IMR-90 (cell line): ENCODE measurements around the gene ZC3H4. TPM values are rescaled to one million over a fixed set of nuclear protein-coding genes. Genes with fewer than 3 reads are reported as not detected.

ENCODE experiments used
- ATAC-seq: fragments of 200-7000 bp; cut with Tn5 transposase; 2 replicates; pipeline ENCODE4 v1.9.1; 2020; ENCODE audit warnings: low read depth, mild to moderate bottlenecking, moderate library complexity
- BruUV-seq: library from RNA; stranded (reverse); fragments of 400-500 nt; replicated peaks from 2 replicates; lab custom pipeline; 2021; lab: Mats Ljungman, UMichigan
- CTCF ChIA-PET: fragments of 300-600 bp; formaldehyde crosslinking; extraction: SDS; loops from one replicate; lab custom pipeline; 2021; ENCODE audit warnings: antibody characterized with exemption; lab: Yijun Ruan, JAX
- POLR2A ChIA-PET: fragments of 300-600 bp; sonication (Branson Sonifier 250); formaldehyde crosslinking; loops from one replicate; lab custom pipeline; 2022; ENCODE audit warnings: antibody characterized with exemption; ENCODE audit not compliant: unreplicated experiment; lab: Charles Lee
- DNase-seq: peaks from one replicate; pipeline ENCODE4 v3.0.0; 2013
- H2AFZ ChIP-seq: replicated peaks from 2 replicates; pipeline ENCODE3; 2013; ENCODE audit warnings: low read length, mild to moderate bottlenecking; ENCODE audit not compliant: poor library complexity
- H2AK5ac ChIP-seq: 2 replicates; pipeline ENCODE4 v1.6.1; 2013; ENCODE audit warnings: low read depth, low read length, inconsistent platforms
- H2AK9ac ChIP-seq: replicated peaks from 2 replicates; pipeline ENCODE3; 2013; ENCODE audit warnings: mild to moderate bottlenecking, low read depth, low read length, moderate library complexity; ENCODE audit not compliant: poor library complexity
- H2BK120ac ChIP-seq: 2 replicates; pipeline ENCODE4 v1.6.1; 2013; ENCODE audit warnings: low read depth, low read length, inconsistent platforms
- H2BK15ac ChIP-seq: 3 replicates; pipeline ENCODE4 v1.6.1; 2013; ENCODE audit warnings: low read depth, low read length, inconsistent platforms
- H2BK20ac ChIP-seq: 2 replicates; pipeline ENCODE4 v1.6.1; 2013; ENCODE audit warnings: low read depth, mild to moderate bottlenecking, inconsistent platforms, low read length, moderate library complexity
- H2BK5ac ChIP-seq: 2 replicates; pipeline ENCODE4 v1.6.1; 2013; ENCODE audit warnings: mild to moderate bottlenecking, low read depth, low read length, inconsistent platforms; ENCODE audit not compliant: poor library complexity, severe bottlenecking
- H3K14ac ChIP-seq: replicated peaks from 2 replicates; pipeline ENCODE4 v1.6.1; 2013; ENCODE audit warnings: low read depth, low read length, inconsistent platforms
- H3K18ac ChIP-seq: 2 replicates; pipeline ENCODE4 v1.6.1; 2013; ENCODE audit warnings: low read depth, low read length, control low read depth
- H3K23ac ChIP-seq: 2 replicates; pipeline ENCODE4 v1.6.1; 2013; ENCODE audit warnings: low read depth, low read length, inconsistent platforms
- H3K27ac ChIP-seq: 2 replicates; pipeline ENCODE4 v1.5.1; 2013; ENCODE audit warnings: mild to moderate bottlenecking, control low read depth, low read length; ENCODE audit not compliant: insufficient read depth
- H3K27me3 ChIP-seq: 2 replicates; pipeline ENCODE4 v1.6.1; 2013; ENCODE audit warnings: low read length; ENCODE audit not compliant: control insufficient read depth, insufficient read depth
- H3K36me3 ChIP-seq: 2 replicates; pipeline ENCODE4 v1.6.1; 2013; ENCODE audit warnings: low read length, mixed read lengths; ENCODE audit not compliant: control insufficient read depth, insufficient read depth
- H3K4ac ChIP-seq: 2 replicates; pipeline ENCODE4 v1.6.1; 2013; ENCODE audit warnings: low read depth, low read length, inconsistent platforms
- H3K4me1 ChIP-seq: 2 replicates; pipeline ENCODE4 v1.6.1; 2013; ENCODE audit warnings: low read length, mixed read lengths; ENCODE audit not compliant: control insufficient read depth, insufficient read depth
- H3K4me2 ChIP-seq: 2 replicates; pipeline ENCODE4 v1.6.1; 2013; ENCODE audit warnings: low read depth, mild to moderate bottlenecking, control low read depth, low read length, moderate library complexity
- H3K4me3 ChIP-seq: 2 replicates; pipeline ENCODE4 v1.5.1; 2013; ENCODE audit warnings: low read depth, mild to moderate bottlenecking, control low read depth, low read length, moderate library complexity; ENCODE audit not compliant: insufficient read depth
- H3K56ac ChIP-seq: 2 replicates; pipeline ENCODE4 v1.6.1; 2013; ENCODE audit warnings: low read length, inconsistent platforms; ENCODE audit not compliant: insufficient read depth; ENCODE audit errors: extremely low read depth
- H3K79me1 ChIP-seq, 2 experiments: 2 replicates each; pipeline ENCODE4 v1.6.1; 2013; ENCODE audit warnings: low read length in 2 of 2, inconsistent platforms in 1 of 2, low read depth in 1 of 2
- H3K9ac ChIP-seq: 2 replicates; pipeline ENCODE4 v1.6.1; 2013; ENCODE audit warnings: low read depth, low read length, control low read depth
- H3K9me1 ChIP-seq: 2 replicates; pipeline ENCODE4 v1.6.1; 2013; ENCODE audit warnings: low read length, inconsistent platforms; ENCODE audit not compliant: insufficient read depth
- H3K9me3 ChIP-seq: 2 replicates; pipeline ENCODE4 v1.6.1; 2013; ENCODE audit warnings: low read length; ENCODE audit not compliant: control insufficient read depth, insufficient read depth
- H4K20me1 ChIP-seq: 2 replicates; pipeline ENCODE4 v1.6.1; 2013; ENCODE audit warnings: low read length, inconsistent platforms; ENCODE audit not compliant: insufficient read depth
- H4K5ac ChIP-seq: 2 replicates; pipeline ENCODE4 v1.6.1; 2013; ENCODE audit warnings: mild to moderate bottlenecking, low read depth, low read length, control low read depth
- H4K8ac ChIP-seq, 2 experiments: 2 replicates each; pipeline ENCODE4 v1.6.1; 2013; ENCODE audit warnings: low read depth in 2 of 2, low read length in 2 of 2, control low read depth in 1 of 2, inconsistent platforms in 1 of 2
- H4K91ac ChIP-seq: 2 replicates; pipeline ENCODE4 v1.6.1; 2013; ENCODE audit warnings: low read depth, low read length, inconsistent platforms; ENCODE audit not compliant: insufficient read depth
- BHLHE40 ChIP-seq: fragments of 150-350 bp; IDR thresholded peaks from 2 replicates; pipeline ENCODE4 v1.6.1; 2016; ENCODE audit warnings: mild to moderate bottlenecking, low read depth, low read length
- CEBPB ChIP-seq: IDR thresholded peaks from 2 replicates; pipeline ENCODE4 v1.6.1; 2012; ENCODE audit warnings: low read depth, low read length, improper control_type of control experiment
- CHD1 ChIP-seq: IDR thresholded peaks from 2 replicates; pipeline ENCODE4 v1.6.1; 2012; ENCODE audit warnings: low read depth, low read length, improper control_type of control experiment
- FOS ChIP-seq: fragments of 150-350 bp; IDR thresholded peaks from 2 replicates; pipeline ENCODE4 v1.6.1; 2016; ENCODE audit warnings: low read depth, low read length
- MAFK ChIP-seq: IDR thresholded peaks from 2 replicates; pipeline ENCODE4 v1.6.1; 2012; ENCODE audit warnings: low read depth, low read length, improper control_type of control experiment
- MAZ ChIP-seq: IDR thresholded peaks from 2 replicates; pipeline ENCODE4 v1.6.1; 2012; ENCODE audit warnings: low read depth, mild to moderate bottlenecking, low read length, improper control_type of control experiment, moderate library complexity, borderline replicate concordance
- MXI1 ChIP-seq: IDR thresholded peaks from 2 replicates; pipeline ENCODE4 v1.6.1; 2012; ENCODE audit warnings: low read depth, mild to moderate bottlenecking, low read length, moderate library complexity, borderline replicate concordance
- NFE2L2 ChIP-seq: fragments of 150-350 bp; IDR thresholded peaks from 2 replicates; pipeline ENCODE4 v1.6.1; 2016; ENCODE audit warnings: low read depth, mild to moderate bottlenecking, low read length
- POLR2A ChIP-seq: IDR thresholded peaks from 2 replicates; pipeline ENCODE4 v1.6.1; 2012; ENCODE audit warnings: mild to moderate bottlenecking, low read depth, low read length
- RAD21 ChIP-seq: IDR thresholded peaks from 2 replicates; pipeline ENCODE4 v1.6.1; 2012; ENCODE audit warnings: low read length, improper control_type of control experiment
- RCOR1 ChIP-seq: IDR thresholded peaks from 2 replicates; pipeline ENCODE4 v1.6.1; 2012; ENCODE audit warnings: mild to moderate bottlenecking, low read length, improper control_type of control experiment; ENCODE audit not compliant: insufficient replicate concordance
- RFX5 ChIP-seq: IDR thresholded peaks from 2 replicates; pipeline ENCODE4 v1.8.0; 2012; ENCODE audit warnings: low read depth, mild to moderate bottlenecking, low read length, moderate library complexity
- SMC3 ChIP-seq: fragments of 150-350 bp; IDR thresholded peaks from 2 replicates; pipeline ENCODE4 v1.6.1; 2016; ENCODE audit warnings: low read depth, mild to moderate bottlenecking, antibody characterized with exemption, low read length, moderate library complexity
- WGBS, 2 experiments: methylation state at CpG; one replicate each; pipeline versions ENCODE4 v1.1.5 to v1.1.7; 2013; ENCODE audit warnings: missing lambda C conversion rate in 2 of 2; ENCODE audit not compliant: insufficient read length in 1 of 2; ENCODE audit errors: extremely low coverage in 2 of 2; 5-methylcytosine and 5-hydroxymethylcytosine counted together
- dilution Hi-C: fragments of 300-500 bp; cut with HindIII; formaldehyde crosslinking; loops from one replicate; pipeline ENCODE4 v1.14.3; 2018; ENCODE audit warnings: low sequenced_read_pairs; ENCODE audit not compliant: unreplicated experiment
- in situ Hi-C: fragments of 300-500 bp; cut with MboI; formaldehyde crosslinking; loops from 3 replicates; pipeline ENCODE4 v1.14.3; 2019; ENCODE audit warnings: low sequenced_read_pairs, inconsistent platforms, mixed read lengths
- intact Hi-C: fragments of 100-400 bp; cut with micrococcal nuclease; formaldehyde crosslinking; loops from 2 replicates; pipeline ENCODE4 v1.10.0; 2022
- polyA plus RNA-seq, 3 experiments: library from polyadenylated mRNA; depleted of rRNA; stranded (reverse); fragments of >200 nt; gene quantifications; 2 replicates each; pipeline ENCODE4 v1.2.3, GENCODE V29; 2012; ENCODE audit warnings: low replicate concordance in 1 of 3
- total RNA-seq: library from RNA; depleted of rRNA; stranded (reverse); fragments of >200 nt; gene quantifications from 2 replicates; pipeline ENCODE4 v1.2.3, GENCODE V29; 2012
- TF ChIP-seq, protein P1 (sequence below): conservative IDR thresholded peaks from 2 replicates; pipeline ENCODE4 v1.5.1; 2012; ENCODE audit warnings: mild to moderate bottlenecking, low read depth, low read length, improper control_type of control experiment
- TF ChIP-seq, protein P2 (sequence below): fragments of 150-350 bp; IDR thresholded peaks from 2 replicates; pipeline ENCODE4 v1.6.1; 2017; ENCODE audit warnings: mild to moderate bottlenecking, antibody characterized with exemption, low read length, low read depth
- TF ChIP-seq, protein P3 (sequence below): fragments of 150-350 bp; IDR thresholded peaks from 2 replicates; pipeline ENCODE4 v1.6.1; 2016; ENCODE audit warnings: low read depth, mild to moderate bottlenecking, low read length, moderate library complexity, borderline replicate concordance

The ZC3H4 gene
- total and polyA plus RNA-seq, 2 of the 4 experiments (the other 2 are of a cell fraction), result 3.9 to 8.9 TPM

DNA sequence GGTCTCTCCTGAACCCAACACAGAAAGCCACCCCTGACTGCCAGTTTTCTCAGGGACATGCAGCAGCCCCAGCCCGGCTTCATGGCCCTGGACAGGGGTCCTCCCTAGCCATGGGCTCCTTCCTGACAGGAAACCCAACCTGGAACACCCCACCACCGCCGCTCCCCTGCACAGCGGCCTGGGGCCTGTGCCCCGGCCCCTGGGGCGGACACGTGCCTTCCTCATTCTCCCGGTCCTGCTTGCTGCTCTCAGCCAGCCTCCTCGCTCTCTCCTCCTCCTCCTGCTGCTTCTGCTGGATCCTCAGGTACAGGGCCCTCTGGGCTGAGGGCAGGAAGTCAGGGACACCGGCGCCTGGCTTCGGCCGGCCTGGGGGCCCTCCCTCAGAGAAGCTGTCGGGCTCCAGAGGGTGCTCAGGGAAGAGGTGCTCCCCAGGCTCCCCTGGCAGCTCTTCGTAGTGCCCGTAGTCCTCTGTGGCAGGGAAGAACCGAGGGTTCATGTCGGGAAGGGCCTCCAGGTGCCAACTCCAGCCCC lies 44.6 kb downstream of the ZC3H4 start:
- TF ChIP-seq, protein P1, sequence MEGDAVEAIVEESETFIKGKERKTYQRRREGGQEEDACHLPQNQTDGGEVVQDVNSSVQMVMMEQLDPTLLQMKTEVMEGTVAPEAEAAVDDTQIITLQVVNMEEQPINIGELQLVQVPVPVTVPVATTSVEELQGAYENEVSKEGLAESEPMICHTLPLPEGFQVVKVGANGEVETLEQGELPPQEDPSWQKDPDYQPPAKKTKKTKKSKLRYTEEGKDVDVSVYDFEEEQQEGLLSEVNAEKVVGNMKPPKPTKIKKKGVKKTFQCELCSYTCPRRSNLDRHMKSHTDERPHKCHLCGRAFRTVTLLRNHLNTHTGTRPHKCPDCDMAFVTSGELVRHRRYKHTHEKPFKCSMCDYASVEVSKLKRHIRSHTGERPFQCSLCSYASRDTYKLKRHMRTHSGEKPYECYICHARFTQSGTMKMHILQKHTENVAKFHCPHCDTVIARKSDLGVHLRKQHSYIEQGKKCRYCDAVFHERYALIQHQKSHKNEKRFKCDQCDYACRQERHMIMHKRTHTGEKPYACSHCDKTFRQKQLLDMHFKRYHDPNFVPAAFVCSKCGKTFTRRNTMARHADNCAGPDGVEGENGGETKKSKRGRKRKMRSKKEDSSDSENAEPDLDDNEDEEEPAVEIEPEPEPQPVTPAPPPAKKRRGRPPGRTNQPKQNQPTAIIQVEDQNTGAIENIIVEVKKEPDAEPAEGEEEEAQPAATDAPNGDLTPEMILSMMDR, result no peak
- TF ChIP-seq POLR2A, result no peak
- TF ChIP-seq MXI1, result no peak
- no peak for TF ChIP-seq BHLHE40
- no peak for TF ChIP-seq NFE2L2
- TF ChIP-seq CEBPB, result no peak
- TF ChIP-seq CHD1, result no peak
- no peak for TF ChIP-seq RAD21
- TF ChIP-seq MAFK, result no peak
- no peak for TF ChIP-seq FOS
- no peak for TF ChIP-seq MAZ
- no peak for TF ChIP-seq RFX5
- TF ChIP-seq, protein P2, sequence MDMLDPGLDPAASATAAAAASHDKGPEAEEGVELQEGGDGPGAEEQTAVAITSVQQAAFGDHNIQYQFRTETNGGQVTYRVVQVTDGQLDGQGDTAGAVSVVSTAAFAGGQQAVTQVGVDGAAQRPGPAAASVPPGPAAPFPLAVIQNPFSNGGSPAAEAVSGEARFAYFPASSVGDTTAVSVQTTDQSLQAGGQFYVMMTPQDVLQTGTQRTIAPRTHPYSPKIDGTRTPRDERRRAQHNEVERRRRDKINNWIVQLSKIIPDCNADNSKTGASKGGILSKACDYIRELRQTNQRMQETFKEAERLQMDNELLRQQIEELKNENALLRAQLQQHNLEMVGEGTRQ, result no peak
- TF ChIP-seq, protein P3, sequence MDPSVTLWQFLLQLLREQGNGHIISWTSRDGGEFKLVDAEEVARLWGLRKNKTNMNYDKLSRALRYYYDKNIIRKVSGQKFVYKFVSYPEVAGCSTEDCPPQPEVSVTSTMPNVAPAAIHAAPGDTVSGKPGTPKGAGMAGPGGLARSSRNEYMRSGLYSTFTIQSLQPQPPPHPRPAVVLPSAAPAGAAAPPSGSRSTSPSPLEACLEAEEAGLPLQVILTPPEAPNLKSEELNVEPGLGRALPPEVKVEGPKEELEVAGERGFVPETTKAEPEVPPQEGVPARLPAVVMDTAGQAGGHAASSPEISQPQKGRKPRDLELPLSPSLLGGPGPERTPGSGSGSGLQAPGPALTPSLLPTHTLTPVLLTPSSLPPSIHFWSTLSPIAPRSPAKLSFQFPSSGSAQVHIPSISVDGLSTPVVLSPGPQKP, result no peak
- TF ChIP-seq SMC3, result no peak
- no peak for TF ChIP-seq RCOR1
- H2BK15ac ChIP-seq, result no peak overlapping the region
- BruUV-seq, result no TSS peak
- no peak overlapping the region for H3K4ac ChIP-seq
- H3K18ac ChIP-seq, result no peak overlapping the region
- 0 out of 2 replicates have a peak, but pooled peaks cover under 1% of the 10 kb centered on the region for H3K9me1 ChIP-seq
- no peak overlapping the region for H2BK20ac ChIP-seq
- H3K9ac ChIP-seq, result no peak overlapping the region
- H4K5ac ChIP-seq, result no peak overlapping the region
- H3K4me1 ChIP-seq, result no peaks in the 10 kb centered on the region
- H3K4me3 ChIP-seq, result no peak overlapping the region
- H2AK9ac ChIP-seq, result no peak overlapping the region
- ChIA-PET CTCF (interaction anchor here (1.6 kb wide), 1 partner anchor 11 kb away, joined by 3 read pairs; no protein-coding TSS in a partner anchor), POLR2A (no interaction called here)
- peaks cover 68% of the 10 kb centered on the region for H3K36me3 ChIP-seq
- ATAC-seq (no peak), DNase-seq (no peak)
- H3K23ac ChIP-seq, result no peak overlapping the region
- H2BK120ac ChIP-seq, result no peak overlapping the region
- no peak overlapping the region for H3K27ac ChIP-seq
- WGBS, 2 experiments, result 87% methylated on average over 5 of the region's 18 CpGs; no CpG with 5 or more reads in 1 of the 2 experiments
- dilution Hi-C loops, result no loop called here
- H3K14ac ChIP-seq, result no peak overlapping the region
- H3K56ac ChIP-seq, result no peak overlapping the region
- H3K27me3 ChIP-seq, result no peaks in the 10 kb centered on the region
- no peak overlapping the region for H2BK5ac ChIP-seq
- H3K4me2 ChIP-seq, result no peak overlapping the region
- H2AFZ ChIP-seq, result no peak overlapping the region
- no peak overlapping the region for H4K91ac ChIP-seq
- in situ Hi-C loops, result no loop called here
- intact Hi-C loops, result no loop called here
- H4K8ac ChIP-seq, result no peak overlapping the region
- H4K20me1 ChIP-seq, result peaks cover 12% of the 10 kb centered on the region
- no peaks in the 10 kb centered on the region for H3K9me3 ChIP-seq
- peaks cover 4 to 53% of the 10 kb centered on the region in 2 experiments; a peak in 3 of 4 replicates for H3K79me1 ChIP-seq
- H2AK5ac ChIP-seq, result no peak overlapping the region
